ENCODE measurements around the gene HFE. TPM values are rescaled to one million over a fixed set of nuclear protein-coding genes. Genes with fewer than 3 reads are reported as not detected.
A peak's percentile ranks its signal among the peaks of the same experiment; 100 is the strongest.

The HFE gene
- total RNA-seq, 1 donor from 2014 or later = 3.4 TPM

DNA sequence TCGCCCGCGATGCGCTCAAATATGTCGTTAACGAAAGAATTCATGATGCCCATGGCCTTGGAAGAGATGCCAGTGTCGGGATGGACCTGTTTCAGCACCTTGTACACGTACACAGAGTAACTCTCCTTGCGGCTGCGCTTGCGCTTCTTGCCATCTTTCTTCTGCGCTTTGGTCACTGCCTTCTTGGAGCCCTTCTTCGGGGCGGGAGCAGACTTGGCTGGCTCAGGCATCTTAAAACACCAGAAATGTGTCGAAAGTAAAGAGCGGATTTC, 36.4 kb downstream of the HFE start:
- H3K27ac ChIP-seq (replicated peaks) = peak overlapping the region; percentile 99
- no peaks in the 10 kb centered on the region for H3K9me3 ChIP-seq (replicated peaks)
- intact Hi-C loops (cut with micrococcal nuclease) = no loop called here
- TF ChIP-seq, protein P1, sequence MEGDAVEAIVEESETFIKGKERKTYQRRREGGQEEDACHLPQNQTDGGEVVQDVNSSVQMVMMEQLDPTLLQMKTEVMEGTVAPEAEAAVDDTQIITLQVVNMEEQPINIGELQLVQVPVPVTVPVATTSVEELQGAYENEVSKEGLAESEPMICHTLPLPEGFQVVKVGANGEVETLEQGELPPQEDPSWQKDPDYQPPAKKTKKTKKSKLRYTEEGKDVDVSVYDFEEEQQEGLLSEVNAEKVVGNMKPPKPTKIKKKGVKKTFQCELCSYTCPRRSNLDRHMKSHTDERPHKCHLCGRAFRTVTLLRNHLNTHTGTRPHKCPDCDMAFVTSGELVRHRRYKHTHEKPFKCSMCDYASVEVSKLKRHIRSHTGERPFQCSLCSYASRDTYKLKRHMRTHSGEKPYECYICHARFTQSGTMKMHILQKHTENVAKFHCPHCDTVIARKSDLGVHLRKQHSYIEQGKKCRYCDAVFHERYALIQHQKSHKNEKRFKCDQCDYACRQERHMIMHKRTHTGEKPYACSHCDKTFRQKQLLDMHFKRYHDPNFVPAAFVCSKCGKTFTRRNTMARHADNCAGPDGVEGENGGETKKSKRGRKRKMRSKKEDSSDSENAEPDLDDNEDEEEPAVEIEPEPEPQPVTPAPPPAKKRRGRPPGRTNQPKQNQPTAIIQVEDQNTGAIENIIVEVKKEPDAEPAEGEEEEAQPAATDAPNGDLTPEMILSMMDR (IDR thresholded peaks at IDR 0.05; ENCODE audit: borderline replicate concordance) = no peak
- H3K27me3 ChIP-seq (ENCODE audit: low read depth) = no peaks in the 10 kb centered on the region
- peak; percentile 63 for DNase-seq
- peaks cover 18% of the 10 kb centered on the region for H3K36me3 ChIP-seq
- H3K4me3 ChIP-seq = peak overlapping the region; percentile 89
- H3K4me1 ChIP-seq = peaks cover 57% of the 10 kb centered on the region

DNA sequence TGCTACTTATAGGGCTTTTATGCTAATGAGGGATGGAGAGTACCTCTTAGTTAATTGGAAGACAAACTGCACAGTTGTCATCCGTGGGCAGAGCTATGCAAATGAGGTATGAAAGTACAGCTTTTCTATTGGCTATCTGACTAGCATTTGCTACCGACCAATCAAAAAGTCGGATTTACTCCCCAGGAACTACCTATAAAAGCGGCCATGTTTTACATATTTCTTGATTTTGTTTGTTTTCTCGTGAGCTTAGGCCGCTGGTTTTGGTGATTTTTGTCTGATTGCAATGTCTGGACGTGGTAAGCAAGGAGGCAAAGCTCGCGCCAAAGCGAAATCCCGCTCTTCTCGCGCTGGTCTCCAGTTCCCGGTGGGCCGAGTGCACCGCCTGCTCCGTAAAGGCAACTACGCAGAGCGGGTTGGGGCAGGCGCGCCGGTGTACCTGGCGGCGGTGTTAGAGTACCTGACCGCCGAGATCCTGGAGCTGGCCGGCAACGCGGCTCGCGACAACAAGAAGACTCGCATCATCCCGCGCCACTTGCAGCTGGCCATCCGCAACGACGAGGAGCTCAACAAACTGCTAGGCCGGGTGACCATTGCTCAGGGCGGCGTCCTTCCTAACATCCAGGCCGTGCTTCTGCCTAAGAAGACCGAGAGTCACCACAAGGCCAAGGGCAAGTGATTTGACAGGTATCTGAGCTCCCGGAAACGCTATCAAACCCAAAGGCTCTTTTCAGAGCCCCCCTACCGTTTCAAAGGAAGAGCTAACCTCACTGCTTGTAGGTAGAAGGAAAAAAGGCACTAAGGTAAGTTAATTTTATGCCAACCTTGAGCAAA, 36.9 kb downstream of the HFE start:
- peaks cover 22% of the 10 kb centered on the region for H3K36me3 ChIP-seq
- TF ChIP-seq, protein P1 (IDR thresholded peaks at IDR 0.05; ENCODE audit: borderline replicate concordance) = no peak
- intact Hi-C loops (cut with micrococcal nuclease) = no loop called here
- H3K27me3 ChIP-seq (ENCODE audit: low read depth) = no peaks in the 10 kb centered on the region
- peaks cover 63% of the 10 kb centered on the region for H3K4me1 ChIP-seq
- peak; percentile 54 for DNase-seq
- H3K27ac ChIP-seq (replicated peaks) = peak overlapping the region; percentile 99
- no peaks in the 10 kb centered on the region for H3K9me3 ChIP-seq (replicated peaks)
- peak overlapping the region; percentile 89 for H3K4me3 ChIP-seq

DNA sequence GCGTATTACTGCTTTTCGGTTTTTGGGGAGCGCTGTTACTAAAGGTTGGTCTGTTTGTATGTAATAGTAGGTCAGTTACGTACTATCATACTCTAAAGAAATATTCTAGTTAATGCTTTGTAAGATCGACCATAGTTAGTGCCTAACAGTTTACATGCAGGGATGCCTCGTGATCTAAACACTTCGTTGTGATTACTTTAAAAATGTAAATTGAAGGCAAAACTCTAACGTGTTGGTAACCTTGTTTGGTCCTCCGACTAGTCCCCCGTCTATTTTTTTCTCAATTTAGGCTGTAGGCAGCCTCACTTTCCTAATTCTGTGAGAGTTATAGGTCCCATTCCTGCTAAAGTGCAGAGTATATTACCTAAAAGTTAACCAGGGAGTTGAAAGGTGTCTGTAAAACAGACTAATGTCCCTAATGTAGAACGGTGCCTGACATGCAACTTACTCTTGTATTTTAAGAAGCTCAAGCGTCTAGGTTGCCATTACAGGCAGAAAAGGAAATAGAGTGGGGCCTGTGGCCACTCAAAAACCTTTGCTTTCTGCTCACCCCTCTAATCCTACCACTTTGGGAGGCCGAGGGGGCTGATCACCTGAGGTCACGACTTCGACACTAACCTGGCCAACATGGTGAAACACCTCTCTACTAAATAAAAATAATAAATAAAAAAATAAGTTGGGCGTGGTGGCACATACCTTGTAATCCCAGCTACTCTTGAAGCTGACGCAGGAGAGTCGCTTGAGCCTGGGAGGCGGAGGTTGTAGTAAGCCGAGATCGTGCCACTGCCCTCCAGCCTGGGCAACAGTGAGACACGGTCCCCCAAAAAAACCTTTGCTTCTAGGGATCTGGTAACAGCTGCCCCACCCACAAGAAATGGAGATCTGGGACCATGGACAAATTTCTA, 37.8 kb downstream of the HFE start:
- Histone ChIP-seq H3K4me1 (peaks cover 67% of the 10 kb centered on the region), H3K27me3 (ENCODE audit: low read depth) (no peaks in the 10 kb centered on the region), H3K4me3 (peak overlapping the region; percentile 89), H3K27ac (replicated peaks) (peak overlapping the region; percentile 99), H3K36me3 (peaks cover 31% of the 10 kb centered on the region), H3K9me3 (replicated peaks) (no peaks in the 10 kb centered on the region)
- TF ChIP-seq, protein P1 (IDR thresholded peaks at IDR 0.05; ENCODE audit: borderline replicate concordance) = no peak
- DNase-seq = no peak
- intact Hi-C loops (cut with micrococcal nuclease) = no loop called here

DNA sequence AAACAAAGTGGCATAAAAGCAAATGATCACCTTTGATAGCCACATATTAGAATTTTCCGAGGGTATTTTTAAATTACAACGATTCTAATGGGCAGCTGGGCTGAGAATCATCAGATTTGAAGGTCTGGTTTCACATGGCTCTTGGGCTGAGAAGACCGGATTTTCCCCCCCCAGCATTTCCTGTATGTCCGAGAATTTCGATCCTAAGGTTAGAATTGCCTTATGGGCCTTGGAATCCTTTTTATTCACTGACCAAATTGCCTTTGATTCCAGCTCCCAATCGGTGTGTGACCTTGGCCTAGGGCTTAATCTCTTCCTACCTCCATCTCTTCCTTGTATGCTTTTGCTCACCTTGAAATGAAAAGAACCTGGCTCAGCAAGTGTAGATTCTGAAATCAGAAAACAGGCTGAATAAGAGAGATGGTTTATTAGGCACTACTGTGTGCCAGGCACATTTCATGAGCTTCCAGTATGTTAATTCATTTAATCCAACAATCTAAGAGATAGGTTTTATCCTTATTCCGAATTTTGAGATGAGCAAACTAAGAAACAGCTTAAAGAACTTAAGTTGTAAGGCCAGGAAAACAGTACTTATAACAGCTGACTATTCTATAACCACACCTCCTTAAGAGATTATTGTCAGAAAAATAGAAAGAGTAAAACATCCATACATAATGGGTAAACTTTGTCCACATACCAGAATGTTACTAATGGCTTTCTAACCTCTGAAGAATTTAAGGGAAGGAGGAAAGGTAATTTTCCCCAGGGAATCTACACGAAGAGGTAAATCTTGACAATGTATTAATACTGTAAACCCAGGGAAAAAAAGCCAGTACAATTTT, 39.4 kb downstream of the HFE start:
- intact Hi-C loops (cut with micrococcal nuclease) = loop anchor here (1.0 kb wide), 1 partner anchor 30 kb away; a partner anchor contains a TSS
- peaks cover 79% of the 10 kb centered on the region for H3K4me1 ChIP-seq

More for the DNA sequence above, 39.4 kb downstream of the HFE start:
- no peaks in the 10 kb centered on the region for H3K27me3 ChIP-seq (ENCODE audit: low read depth)
- TF ChIP-seq, protein P1 (IDR thresholded peaks at IDR 0.05; ENCODE audit: borderline replicate concordance) = no peak
- H3K36me3 ChIP-seq = peaks cover 46% of the 10 kb centered on the region
- peak overlapping the region; percentile 89 for H3K4me3 ChIP-seq
- DNase-seq = no peak
- peak overlapping the region; percentile 99 for H3K27ac ChIP-seq (replicated peaks)
- H3K9me3 ChIP-seq (replicated peaks) = no peaks in the 10 kb centered on the region
